HEK293 (cell line): ENCODE data around the gene ZNF860.

Source experiments
- CTCF ChIA-PET: fragments of 350-600 bp; formaldehyde crosslinking; extraction: SDS; loops from one replicate; lab custom pipeline; 2021; ENCODE audit warnings: antibody characterized with exemption; lab: Yijun Ruan, JAX
- POLR2A ChIA-PET: fragments of 300-600 bp; formaldehyde crosslinking; extraction: SDS; loops from one replicate; lab custom pipeline; 2020; ENCODE audit warnings: antibody characterized with exemption, inconsistent platforms; lab: Yijun Ruan, JAX
- H3K27ac ChIP-seq: fragments of 200-500 bp; sonication (Bioruptor generic); 2 replicates; pipeline ENCODE4 v1.5.1; 2014; ENCODE audit warnings: low read depth, low read length, control low read depth, inconsistent platforms; ENCODE audit errors: extremely low read depth
- H3K36me3 ChIP-seq, 2 experiments: fragments of 200-500 bp in 1 of 2; sonication (Bioruptor generic) in 1 of 2; 1 replicate in 1 of 2; 2 replicates in 1 of 2; pipeline ENCODE4 v1.5.1; 2014 to 2017; ENCODE audit warnings: inconsistent platforms in 2 of 2, low read length in 2 of 2; ENCODE audit not compliant: control insufficient read depth in 2 of 2, insufficient read depth in 1 of 2
- H3K4me1 ChIP-seq: fragments of 200-500 bp; sonication (Bioruptor generic); 2 replicates; pipeline ENCODE4 v1.5.1; 2014; ENCODE audit warnings: mild to moderate bottlenecking, low read length, inconsistent platforms; ENCODE audit not compliant: control insufficient read depth, insufficient read depth
- H3K4me3 ChIP-seq: 2 replicates; pipeline ENCODE4 v1.5.1; 2011; ENCODE audit warnings: low read depth, mild to moderate bottlenecking, control low read depth, low read length, moderate library complexity
- H3K9me3 ChIP-seq: fragments of 200-500 bp; sonication (Bioruptor generic); 2 replicates; pipeline ENCODE4 v1.5.1; 2014; ENCODE audit warnings: low read depth, low read length, inconsistent platforms; ENCODE audit not compliant: control insufficient read depth, insufficient read depth
- REST ChIP-seq: fragments of 450-650 bp; formaldehyde crosslinking; IDR thresholded peaks from 2 replicates; pipeline ENCODE4 v1.5.1; 2016; ENCODE audit warnings: missing biosample characterization, missing genetic modification characterization
- ZBTB48 ChIP-seq: fragments of 450-650 bp; formaldehyde crosslinking; IDR thresholded peaks from 2 replicates; pipeline ENCODE4 v1.5.1; 2016; ENCODE audit warnings: missing biosample characterization, missing genetic modification characterization
- TF ChIP-seq, protein P1 (sequence below): fragments of 450-650 bp; formaldehyde crosslinking; optimal IDR thresholded peaks from 2 replicates; pipeline ENCODE3; 2016; ENCODE audit warnings: missing biosample characterization, mild to moderate bottlenecking, missing genetic modification characterization

Gene ZNF860

DNA sequence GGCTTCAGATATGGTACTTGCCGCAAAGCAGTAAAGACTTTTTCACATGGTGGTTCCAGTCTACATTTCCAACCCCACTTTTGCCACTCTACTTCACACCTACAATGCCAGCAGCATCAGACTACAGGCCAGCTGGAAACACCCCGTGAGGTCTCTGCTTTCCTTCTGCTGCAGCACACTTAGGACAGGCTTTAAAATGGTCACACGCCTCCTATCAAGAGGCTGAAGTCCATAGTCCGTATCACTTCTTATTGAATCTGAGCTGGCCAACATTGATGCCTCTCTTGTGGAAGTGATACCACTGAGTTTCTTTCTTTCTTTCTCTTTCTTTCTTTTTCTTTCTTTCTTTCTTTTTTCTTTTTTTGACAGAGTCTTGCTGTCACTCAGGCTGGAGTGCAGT lies 59.8 kb downstream of the ZNF860 start:
- no peak overlapping the region for H3K27ac ChIP-seq
- no peak for TF ChIP-seq REST
- TF ChIP-seq, protein P1, sequence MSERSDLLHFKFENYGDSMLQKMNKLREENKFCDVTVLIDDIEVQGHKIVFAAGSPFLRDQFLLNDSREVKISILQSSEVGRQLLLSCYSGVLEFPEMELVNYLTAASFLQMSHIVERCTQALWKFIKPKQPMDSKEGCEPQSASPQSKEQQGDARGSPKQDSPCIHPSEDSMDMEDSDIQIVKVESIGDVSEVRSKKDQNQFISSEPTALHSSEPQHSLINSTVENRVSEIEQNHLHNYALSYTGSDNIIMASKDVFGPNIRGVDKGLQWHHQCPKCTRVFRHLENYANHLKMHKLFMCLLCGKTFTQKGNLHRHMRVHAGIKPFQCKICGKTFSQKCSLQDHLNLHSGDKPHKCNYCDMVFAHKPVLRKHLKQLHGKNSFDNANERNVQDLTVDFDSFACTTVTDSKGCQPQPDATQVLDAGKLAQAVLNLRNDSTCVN (tag by site-specific recombination), result no peak
- TF ChIP-seq ZBTB48 (tag by site-specific recombination), result no peak
- TF ChIP-seq, all 188 proteins: peak for 0
- Histone ChIP-seq H3K9me3 (no peaks in the 10 kb centered on the region), H3K4me1 (peaks cover 6% of the 10 kb centered on the region), H3K36me3 (no peaks in the 10 kb centered on the region), H3K4me3 (no peak overlapping the region)
- ChIA-PET CTCF (no interaction called here), POLR2A (no interaction called here)
